Glomerular endothelial cell (primary cell): ENCODE results near the gene NCAPD2. TPM values are rescaled to one million over a fixed set of nuclear protein-coding genes. Genes with fewer than 3 reads are reported as not detected.

Experiments
- DNase-seq: peaks from one replicate; pipeline ENCODE4 v3.0.0-alpha.2; 2011; ENCODE audit warnings: low read depth, low spot score; ENCODE audit errors: extremely low read depth
- total RNA-seq: library from RNA; depleted of rRNA; stranded (reverse); fragments of >200 nt; gene quantifications from 2 replicates; pipeline ENCODE4 v1.2.3, GENCODE V29; 2015

Gene NCAPD2
- total RNA-seq, 1 donor from 2014 or later = 45.0 TPM

DNA sequence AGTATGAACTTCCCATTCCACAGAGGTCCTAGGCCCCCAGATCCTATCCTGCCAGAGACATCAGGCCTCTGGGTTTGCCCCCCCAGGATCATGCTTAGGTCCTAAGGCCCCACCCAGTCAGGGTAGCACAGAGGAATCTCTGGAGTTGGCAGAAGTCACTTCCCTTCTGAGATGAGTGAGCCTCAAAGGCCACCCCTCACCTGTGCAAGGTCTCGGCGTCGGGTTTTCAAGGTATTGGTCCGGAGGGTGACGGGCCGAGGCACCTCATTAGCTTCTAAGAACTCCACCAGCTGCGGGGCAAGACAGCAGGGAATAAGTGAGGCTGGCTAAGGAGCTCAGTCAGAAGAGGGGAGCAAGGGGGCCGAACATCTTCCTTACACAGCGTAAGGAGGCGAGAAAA is 69.0 kb downstream of the NCAPD2 start:
- no peak for DNase-seq

GRCh38 chr12:6563448-6564050 is 69.6 kb downstream of the NCAPD2 start:
- DNase-seq = no peak

- no peak for DNase-seq
Measured at GRCh38 chr12:6567112-6567670, 73.3 kb downstream of the NCAPD2 start.

DNA sequence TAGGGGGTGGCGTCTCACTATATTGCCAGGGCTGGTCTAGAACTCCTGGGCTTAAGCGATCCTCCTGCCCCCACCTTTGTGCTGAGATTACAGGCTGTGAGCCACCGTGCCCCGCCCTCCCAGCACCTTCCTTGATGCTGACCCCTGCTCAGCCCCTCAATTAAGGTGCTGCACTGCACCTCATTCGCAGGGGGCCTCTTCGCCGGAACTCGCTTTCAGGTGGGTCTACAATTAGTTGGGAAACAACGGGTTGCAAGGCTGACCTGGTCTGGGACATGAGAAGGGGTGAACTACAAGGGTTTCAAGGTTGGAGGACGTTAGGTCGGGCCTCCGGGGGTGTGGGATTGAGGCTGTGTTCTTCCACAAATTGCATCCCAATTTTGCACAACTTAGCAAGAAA is 75.4 kb downstream of the NCAPD2 start:
- DNase-seq = no peak

GRCh38 chr12:6569786-6570185 is 75.9 kb downstream of the NCAPD2 start:
- DNase-seq = no peak

DNA sequence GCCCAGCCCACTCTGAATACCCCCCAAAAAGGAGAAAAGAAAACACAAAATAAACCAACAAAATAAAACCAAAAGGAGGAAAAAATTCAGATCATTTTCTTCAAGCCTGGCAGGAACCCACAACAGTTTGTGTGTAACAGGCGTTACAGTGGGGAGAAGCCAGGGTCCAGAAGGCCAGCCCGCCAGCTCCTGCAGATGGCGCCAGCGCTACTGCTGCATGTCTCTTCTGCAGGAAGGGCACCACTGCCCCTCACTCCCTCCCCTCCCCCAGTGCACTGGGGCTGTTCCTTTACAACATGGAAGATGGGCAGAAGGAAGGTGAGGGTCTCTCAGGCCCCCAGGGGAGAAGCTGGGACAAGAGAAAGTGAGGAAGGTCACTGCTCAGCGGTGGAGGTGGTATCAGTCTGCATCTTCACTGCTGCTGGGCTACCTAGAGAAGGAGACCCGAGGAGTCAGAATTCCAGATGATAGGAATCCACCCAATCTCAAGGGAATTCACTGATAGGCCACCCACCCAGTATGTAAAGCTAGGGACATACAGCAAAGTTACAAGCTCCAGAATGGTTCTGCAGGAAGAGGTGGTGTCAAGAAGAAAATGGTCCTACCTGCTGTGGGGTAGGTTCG is 76.5 kb downstream of the NCAPD2 start:
- no peak for DNase-seq

DNA sequence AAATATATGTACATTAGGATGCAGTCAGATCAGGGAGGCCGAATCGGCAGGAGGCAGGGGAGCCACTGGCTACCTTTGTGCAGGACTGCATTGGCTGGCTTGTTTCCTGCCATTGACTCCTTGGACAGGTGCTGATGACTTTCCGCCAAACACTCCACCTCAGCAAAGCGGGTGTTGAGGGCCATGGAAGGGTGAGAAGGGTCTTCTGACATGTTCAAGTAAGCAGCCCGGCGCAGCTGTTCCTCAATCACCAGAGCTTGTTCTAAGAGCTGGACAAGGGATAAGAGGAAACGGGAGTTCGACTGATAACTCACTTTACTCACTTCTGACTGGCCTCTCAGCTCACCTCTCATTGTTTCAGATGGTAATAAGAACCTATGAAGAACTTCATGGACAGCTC is 79.1 kb downstream of the NCAPD2 start:
- no peak for DNase-seq

DNA sequence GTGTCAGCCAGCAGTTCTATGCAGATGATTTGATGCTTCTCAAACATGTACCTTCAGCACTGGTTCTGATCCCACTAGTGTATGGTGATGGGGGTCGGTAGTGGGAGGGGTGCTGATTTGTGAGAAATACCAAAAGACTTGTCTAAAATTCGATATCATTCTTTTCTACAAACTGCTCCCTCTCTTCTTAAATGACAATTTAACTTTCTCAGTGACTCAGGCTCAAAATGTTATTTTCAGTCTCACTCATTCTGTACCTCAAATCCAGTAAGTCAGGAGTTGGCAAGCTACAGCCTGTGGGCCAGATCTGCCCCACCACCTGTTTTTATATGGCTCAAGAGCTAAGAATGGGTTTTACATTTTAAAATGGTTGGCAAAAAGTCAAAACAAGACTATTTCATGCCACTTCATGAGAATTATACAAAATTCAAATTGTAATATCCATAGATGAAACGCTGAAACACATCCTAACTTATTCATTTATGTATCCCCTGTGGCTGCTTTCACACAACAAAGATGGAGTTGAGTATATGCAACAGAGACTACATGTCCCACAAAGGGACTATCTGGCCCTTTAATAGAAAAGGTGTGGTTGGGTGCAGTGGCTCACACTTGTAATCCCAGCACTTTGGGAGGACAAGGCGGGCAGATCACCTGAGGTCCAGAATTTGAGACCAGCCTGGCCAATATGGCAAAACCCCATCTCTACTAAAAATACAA is 80.8 kb downstream of the NCAPD2 start:
- no peak for DNase-seq

DNA sequence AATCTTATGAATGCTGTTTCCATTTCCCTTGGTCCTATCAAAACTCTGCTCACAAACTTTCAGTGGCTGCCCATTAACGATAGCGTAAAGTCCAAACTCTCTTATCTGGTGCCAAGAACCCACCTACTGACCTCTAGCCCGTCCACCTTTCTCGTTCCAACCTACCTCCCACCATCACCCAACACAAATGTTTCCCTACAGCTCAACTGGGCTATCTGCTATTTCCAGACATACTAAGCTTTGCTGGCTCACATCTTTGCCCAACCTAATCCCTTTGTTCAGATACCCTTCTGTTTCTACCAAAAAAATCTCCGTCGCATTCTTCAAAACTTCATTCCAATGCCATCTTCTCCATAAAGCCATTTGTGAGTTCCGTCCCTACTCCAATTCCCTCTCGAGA is 81.7 kb downstream of the NCAPD2 start:
- DNase-seq = no peak

Other genes with a start within 250 kb of the NCAPD2 start
- not detected in 2 replicates for gene PLEKHG6, start 183.4 kb upstream of the NCAPD2 start, total RNA-seq
- gene TNFRSF1A, start 152.0 kb upstream of the NCAPD2 start, total RNA-seq = 204 and 214 TPM in 2 replicates
- 0.24 TPM in 1 of 2 replicates, not detected in the other for gene SCNN1A, start 118.5 kb upstream of the NCAPD2 start, total RNA-seq
- gene LTBR, start 109.9 kb upstream of the NCAPD2 start, total RNA-seq = 177 and 186 TPM in 2 replicates
- 0.53 TPM in 1 of 2 replicates, not detected in the other for gene CD27, start 49.1 kb upstream of the NCAPD2 start, total RNA-seq
- 32.8 and 38.7 TPM in 2 replicates for gene TAPBPL, start 42.1 kb upstream of the NCAPD2 start, total RNA-seq
- gene VAMP1, start 23.4 kb upstream of the NCAPD2 start, total RNA-seq = 1.8 and 7.2 TPM in 2 replicates
- gene MRPL51, start 840 bp upstream of the NCAPD2 start, total RNA-seq = 76.3 and 86.1 TPM in 2 replicates
- gene GAPDH, start 40.4 kb downstream of the NCAPD2 start, total RNA-seq = 4,807 and 5,799 TPM in 2 replicates
- gene IFFO1, start 61.9 kb downstream of the NCAPD2 start, total RNA-seq = 26.7 and 30.5 TPM in 2 replicates
- gene NOP2, start 74.2 kb downstream of the NCAPD2 start, total RNA-seq = 29.7 and 46.9 TPM in 2 replicates
- gene CHD4, start 113.3 kb downstream of the NCAPD2 start, total RNA-seq = 183 and 211 TPM in 2 replicates
- 0.58 TPM in 1 of 2 replicates, not detected in the other for gene LPAR5, start 141.9 kb downstream of the NCAPD2 start, total RNA-seq
- gene ACRBP, start 153.3 kb downstream of the NCAPD2 start, total RNA-seq = 0.58 TPM in 1 of 2 replicates, not detected in the other
- gene ING4, start 169.0 kb downstream of the NCAPD2 start, total RNA-seq = 49.7 and 55.1 TPM in 2 replicates
- 20.1 and 30.3 TPM in 2 replicates for gene ZNF384, start 195.3 kb downstream of the NCAPD2 start, total RNA-seq
- not detected in 2 replicates for gene PIANP, start 206.7 kb downstream of the NCAPD2 start, total RNA-seq
- 58.8 and 72.9 TPM in 2 replicates for gene COPS7A, start 229.9 kb downstream of the NCAPD2 start, total RNA-seq